BLaER1 (cell line): Measurements from ENCODE around the gene MINK1.
A peak's percentile ranks its signal among the peaks of the same experiment; 100 is the strongest.

Experiments
- H3K27ac ChIP-seq: shearing (Covaris generic); formaldehyde crosslinking; 2 replicates; pipeline ENCODE4 v1.8.1; 2022
- H3K27me3 ChIP-seq: shearing (Covaris generic); formaldehyde crosslinking; 2 replicates; pipeline ENCODE4 v1.8.1; 2022
- H3K36me3 ChIP-seq: shearing (Covaris generic); formaldehyde crosslinking; 2 replicates; pipeline ENCODE4 v1.8.1; 2022
- H3K4me1 ChIP-seq: shearing (Covaris generic); formaldehyde crosslinking; 2 replicates; pipeline ENCODE4 v1.8.1; 2022
- H3K4me2 ChIP-seq: shearing (Covaris generic); formaldehyde crosslinking; 2 replicates; pipeline ENCODE4 v1.8.1; 2022
- H3K4me3 ChIP-seq: shearing (Covaris generic); formaldehyde crosslinking; 2 replicates; pipeline ENCODE4 v1.8.1; 2022
- H3K9ac ChIP-seq: shearing (Covaris generic); formaldehyde crosslinking; 2 replicates; pipeline ENCODE4 v1.8.1; 2022
- H3K9me3 ChIP-seq: shearing (Covaris generic); formaldehyde crosslinking; 2 replicates; pipeline ENCODE4 v1.8.1; 2022
- H4K20me1 ChIP-seq: shearing (Covaris generic); formaldehyde crosslinking; 2 replicates; pipeline ENCODE4 v1.8.1; 2022
- Cebpa-rat ChIP-seq: shearing (Covaris generic); IDR thresholded peaks from 2 replicates; pipeline ENCODE4 v1.8.1; 2022

MINK1 gene

DNA sequence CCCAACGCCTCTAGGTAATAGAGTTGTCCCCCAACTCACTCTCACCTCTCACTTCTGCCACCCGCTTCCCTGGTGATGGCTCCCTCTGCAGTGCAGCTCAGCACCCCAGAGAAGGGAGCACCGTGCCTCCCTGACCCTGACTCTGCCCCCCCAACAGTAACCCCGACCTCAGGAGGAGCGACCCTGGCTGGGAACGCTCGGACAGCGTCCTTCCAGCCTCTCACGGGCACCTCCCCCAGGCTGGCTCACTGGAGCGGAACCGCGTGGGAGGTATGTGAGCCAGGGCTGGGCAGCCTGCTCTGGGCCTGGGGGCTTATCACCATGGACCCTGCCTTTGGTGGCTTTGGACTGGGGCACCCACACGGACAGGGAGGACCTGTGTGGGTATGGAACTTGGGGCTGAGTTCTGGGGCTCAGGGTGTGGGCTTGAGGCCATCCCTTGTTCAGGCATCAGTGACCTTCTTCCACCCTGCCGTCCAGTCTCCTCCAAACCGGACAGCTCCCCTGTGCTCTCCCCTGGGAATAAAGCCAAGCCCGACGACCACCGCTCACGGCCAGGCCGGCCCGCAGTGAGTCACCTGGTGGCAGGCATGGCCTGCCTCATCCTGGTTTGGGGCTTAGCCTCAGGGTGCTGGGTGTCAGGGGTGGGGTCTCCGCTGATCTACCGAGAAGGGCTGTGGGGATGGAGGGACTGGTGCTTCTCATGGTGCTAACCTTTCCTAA is 59.5 kb downstream of the MINK1 start:
- peaks cover 94% of the 10 kb centered on the region for H3K36me3 ChIP-seq

DNA sequence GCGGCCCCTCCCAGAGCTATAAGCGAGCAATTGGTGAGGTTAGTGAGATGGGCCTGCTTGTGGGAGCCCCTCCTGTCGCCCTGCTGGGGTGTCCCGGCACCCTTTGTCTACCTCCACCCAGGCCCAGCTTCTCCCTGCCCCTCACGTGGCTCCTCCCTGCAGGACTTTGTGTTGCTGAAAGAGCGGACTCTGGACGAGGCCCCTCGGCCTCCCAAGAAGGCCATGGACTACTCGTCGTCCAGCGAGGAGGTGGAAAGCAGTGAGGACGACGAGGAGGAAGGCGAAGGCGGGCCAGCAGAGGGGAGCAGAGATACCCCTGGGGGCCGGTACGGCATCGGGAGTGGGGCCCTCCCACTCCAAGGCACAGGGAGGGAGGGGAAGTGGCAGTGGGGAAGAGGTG is 60.1 kb downstream of the MINK1 start:
- Histone ChIP-seq H3K9me3 (no peaks in the 10 kb centered on the region), H3K9ac (no peak overlapping the region), H3K4me3 (no peak overlapping the region), H3K36me3 (peaks cover 88% of the 10 kb centered on the region), H3K27ac (no peak overlapping the region), H4K20me1 (no peaks in the 10 kb centered on the region), H3K27me3 (peaks cover 3% of the 10 kb centered on the region; the same call in 1 of the 2 replicates), H3K4me2 (no peak overlapping the region), H3K4me1 (peaks cover 5% of the 10 kb centered on the region)
- no peak for TF ChIP-seq Cebpa-rat

More for the DNA sequence above, 59.5 kb downstream of the MINK1 start:
- no peak for TF ChIP-seq Cebpa-rat
- no peak overlapping the region for H3K9ac ChIP-seq
- no peaks in the 10 kb centered on the region for H4K20me1 ChIP-seq
- H3K4me2 ChIP-seq: no peak overlapping the region
- no peak overlapping the region for H3K4me3 ChIP-seq
- H3K4me1 ChIP-seq: peaks cover 5% of the 10 kb centered on the region; the same call in 1 of the 2 replicates
- H3K27me3 ChIP-seq: no peaks in the 10 kb centered on the region
- H3K9me3 ChIP-seq: no peaks in the 10 kb centered on the region
- H3K27ac ChIP-seq: no peak overlapping the region

DNA sequence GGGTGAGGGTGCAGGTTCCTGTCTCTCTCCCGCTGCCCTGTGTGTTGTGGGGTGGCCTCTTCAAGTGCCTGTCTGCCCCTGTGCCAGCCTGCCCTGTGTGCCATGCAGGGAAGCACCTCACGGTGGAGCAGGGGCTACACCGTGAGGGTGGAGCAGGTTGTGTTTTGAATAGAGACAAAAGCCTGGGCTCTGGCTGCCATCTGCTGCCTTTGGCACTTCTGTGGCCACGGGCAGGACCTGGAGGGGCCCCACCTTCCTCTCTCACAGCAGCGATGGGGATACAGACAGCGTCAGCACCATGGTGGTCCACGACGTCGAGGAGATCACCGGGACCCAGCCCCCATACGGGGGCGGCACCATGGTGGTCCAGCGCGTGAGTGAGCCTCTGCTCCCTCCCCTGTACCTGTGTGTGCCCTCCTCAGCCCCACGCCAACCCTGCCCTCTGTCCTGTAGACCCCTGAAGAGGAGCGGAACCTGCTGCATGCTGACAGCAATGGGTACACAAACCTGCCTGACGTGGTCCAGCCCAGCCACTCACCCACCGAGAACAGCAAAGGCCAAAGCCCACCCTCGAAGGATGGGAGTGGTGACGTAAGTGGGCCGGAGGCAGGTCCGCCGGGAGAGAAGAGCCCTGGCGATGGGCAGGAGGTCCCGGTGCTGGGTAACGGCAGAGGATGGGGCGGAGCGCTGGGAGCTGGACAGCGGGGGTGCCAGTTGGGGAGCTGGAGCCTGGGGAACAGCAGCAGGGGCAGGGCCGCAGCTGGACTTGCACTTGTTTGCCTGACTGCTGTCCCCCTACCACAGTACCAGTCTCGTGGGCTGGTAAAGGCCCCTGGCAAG is 60.8 kb downstream of the MINK1 start:
- Histone ChIP-seq H3K9me3 (no peaks in the 10 kb centered on the region), H3K27me3 (peaks cover 9% of the 10 kb centered on the region), H3K36me3 (peaks cover 81% of the 10 kb centered on the region), H3K4me2 (no peak overlapping the region), H3K4me3 (no peak overlapping the region), H4K20me1 (no peaks in the 10 kb centered on the region), H3K27ac (no peak overlapping the region), H3K4me1 (peaks cover 12% of the 10 kb centered on the region), H3K9ac (no peak overlapping the region)
- TF ChIP-seq Cebpa-rat: no peak

DNA sequence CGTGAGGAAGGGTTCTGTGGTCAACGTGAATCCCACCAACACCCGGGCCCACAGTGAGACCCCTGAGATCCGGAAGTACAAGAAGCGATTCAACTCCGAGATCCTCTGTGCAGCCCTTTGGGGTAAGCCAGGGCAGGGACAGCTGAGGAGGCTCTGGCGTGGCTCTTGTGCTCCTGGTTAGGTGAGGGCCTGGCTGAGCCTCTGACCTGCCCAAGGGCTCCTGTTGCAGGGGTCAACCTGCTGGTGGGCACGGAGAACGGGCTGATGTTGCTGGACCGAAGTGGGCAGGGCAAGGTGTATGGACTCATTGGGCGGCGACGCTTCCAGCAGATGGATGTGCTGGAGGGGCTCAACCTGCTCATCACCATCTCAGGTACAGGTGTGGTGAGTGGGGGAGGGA is 62.0 kb downstream of the MINK1 start:
- Histone ChIP-seq H3K4me1 (peaks cover 22% of the 10 kb centered on the region), H3K27me3 (peaks cover 21% of the 10 kb centered on the region), H3K9me3 (no peaks in the 10 kb centered on the region), H3K36me3 (peaks cover 75% of the 10 kb centered on the region), H3K4me2 (no peak overlapping the region), H3K4me3 (no peak overlapping the region), H4K20me1 (no peaks in the 10 kb centered on the region), H3K9ac (no peak overlapping the region), H3K27ac (no peak overlapping the region)
- TF ChIP-seq Cebpa-rat: no peak

DNA sequence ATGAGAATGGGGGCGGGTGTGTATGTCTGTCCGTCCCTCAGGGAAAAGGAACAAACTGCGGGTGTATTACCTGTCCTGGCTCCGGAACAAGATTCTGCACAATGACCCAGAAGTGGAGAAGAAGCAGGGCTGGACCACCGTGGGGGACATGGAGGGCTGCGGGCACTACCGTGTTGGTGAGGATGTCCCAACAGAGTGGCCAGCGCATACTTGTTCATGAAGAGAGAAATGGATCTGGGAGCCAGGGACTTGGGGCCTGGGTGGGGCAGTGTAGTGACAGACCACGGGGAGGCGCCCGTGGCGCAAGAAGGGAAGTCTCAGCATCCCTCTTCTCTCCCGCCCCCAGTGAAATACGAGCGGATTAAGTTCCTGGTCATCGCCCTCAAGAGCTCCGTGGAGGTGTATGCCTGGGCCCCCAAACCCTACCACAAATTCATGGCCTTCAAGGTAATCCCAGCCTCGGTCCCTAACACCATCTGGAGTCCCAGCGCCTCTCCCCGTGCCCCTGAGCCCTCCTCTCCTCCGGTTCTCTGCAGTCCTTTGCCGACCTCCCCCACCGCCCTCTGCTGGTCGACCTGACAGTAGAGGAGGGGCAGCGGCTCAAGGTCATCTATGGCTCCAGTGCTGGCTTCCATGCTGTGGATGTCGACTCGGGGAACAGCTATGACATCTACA is 62.7 kb downstream of the MINK1 start:
- Histone ChIP-seq H3K4me3 (no peak overlapping the region), H3K9me3 (no peaks in the 10 kb centered on the region), H3K9ac (no peak overlapping the region), H4K20me1 (no peaks in the 10 kb centered on the region), H3K27ac (no peak overlapping the region), H3K4me2 (no peak overlapping the region), H3K36me3 (peaks cover 68% of the 10 kb centered on the region), H3K4me1 (peaks cover 29% of the 10 kb centered on the region), H3K27me3 (peaks cover 28% of the 10 kb centered on the region)
- TF ChIP-seq Cebpa-rat: no peak

DNA sequence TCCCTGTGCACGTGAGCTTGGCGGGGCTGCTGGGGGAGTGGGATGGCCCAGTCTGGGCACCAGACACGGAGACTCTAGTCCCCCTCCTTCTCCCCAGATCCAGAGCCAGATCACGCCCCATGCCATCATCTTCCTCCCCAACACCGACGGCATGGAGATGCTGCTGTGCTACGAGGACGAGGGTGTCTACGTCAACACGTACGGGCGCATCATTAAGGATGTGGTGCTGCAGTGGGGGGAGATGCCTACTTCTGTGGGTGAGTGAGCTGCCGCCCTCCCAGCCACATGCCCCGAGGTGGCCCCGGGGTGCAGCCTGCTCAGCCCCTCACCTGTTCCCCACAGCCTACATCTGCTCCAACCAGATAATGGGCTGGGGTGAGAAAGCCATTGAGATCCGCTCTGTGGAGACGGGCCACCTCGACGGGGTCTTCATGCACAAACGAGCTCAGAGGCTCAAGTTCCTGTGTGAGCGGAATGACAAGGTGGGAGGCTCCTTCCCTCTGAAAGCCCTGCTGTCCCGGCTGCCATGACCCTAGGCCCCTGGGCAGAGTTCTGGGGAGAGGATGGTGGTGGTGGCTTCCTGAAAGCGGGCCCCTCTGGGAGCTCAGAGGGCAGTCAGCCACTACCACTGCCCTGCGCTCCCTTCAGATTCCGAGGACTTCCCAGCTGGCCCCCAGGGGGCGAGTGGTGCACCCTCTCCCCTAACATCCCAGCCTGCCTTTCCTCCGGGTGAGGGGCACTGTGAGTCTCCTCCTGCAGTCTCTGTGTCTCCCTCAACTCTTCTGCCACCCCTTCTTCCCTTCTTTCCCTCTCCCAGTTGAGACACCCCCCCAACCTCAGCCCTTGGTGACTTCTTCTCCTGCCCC is 63.4 kb downstream of the MINK1 start:
- no peak for TF ChIP-seq Cebpa-rat
- peaks cover 60% of the 10 kb centered on the region for H3K36me3 ChIP-seq
- no peak overlapping the region for H3K9ac ChIP-seq
- no peak overlapping the region for H3K4me2 ChIP-seq
- no peaks in the 10 kb centered on the region for H3K9me3 ChIP-seq
- H3K27me3 ChIP-seq: peaks cover 35% of the 10 kb centered on the region
- H4K20me1 ChIP-seq: no peaks in the 10 kb centered on the region
- H3K4me3 ChIP-seq: no peak overlapping the region
- H3K27ac ChIP-seq: no peak overlapping the region
- peaks cover 35% of the 10 kb centered on the region for H3K4me1 ChIP-seq

DNA sequence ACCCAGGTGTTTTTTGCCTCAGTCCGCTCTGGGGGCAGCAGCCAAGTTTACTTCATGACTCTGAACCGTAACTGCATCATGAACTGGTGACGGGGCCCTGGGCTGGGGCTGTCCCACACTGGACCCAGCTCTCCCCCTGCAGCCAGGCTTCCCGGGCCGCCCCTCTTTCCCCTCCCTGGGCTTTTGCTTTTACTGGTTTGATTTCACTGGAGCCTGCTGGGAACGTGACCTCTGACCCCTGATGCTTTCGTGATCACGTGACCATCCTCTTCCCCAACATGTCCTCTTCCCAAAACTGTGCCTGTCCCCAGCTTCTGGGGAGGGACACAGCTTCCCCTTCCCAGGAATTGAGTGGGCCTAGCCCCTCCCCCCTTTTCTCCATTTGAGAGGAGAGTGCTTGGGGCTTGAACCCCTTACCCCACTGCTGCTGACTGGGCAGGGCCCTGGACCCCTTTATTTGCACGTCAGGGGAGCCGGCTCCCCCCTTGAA is 64.1 kb downstream of the MINK1 start:
- no peak overlapping the region for H3K27ac ChIP-seq
- H3K9me3 ChIP-seq: no peaks in the 10 kb centered on the region

DNA sequence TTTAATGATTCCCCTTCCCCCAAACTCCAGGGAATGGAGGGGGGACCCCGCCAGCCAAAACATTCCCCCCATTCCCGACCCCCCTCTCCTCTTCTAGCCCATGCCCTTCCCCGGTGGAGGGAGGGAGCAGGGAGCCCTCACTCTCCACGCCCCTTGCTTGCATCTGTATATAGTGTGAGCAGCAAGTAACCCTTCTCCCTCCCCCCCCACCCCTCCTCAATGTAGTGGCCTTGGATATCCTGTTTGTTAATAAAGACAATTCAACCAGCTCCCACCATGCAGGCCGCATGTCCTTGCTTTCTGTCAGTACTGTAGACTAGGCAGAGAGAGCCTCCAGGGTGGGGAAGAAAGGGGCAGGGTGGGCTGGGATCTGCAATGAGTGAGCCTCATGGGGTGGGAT is 64.6 kb downstream of the MINK1 start:
- peaks cover 44% of the 10 kb centered on the region for H3K4me1 ChIP-seq
- H3K4me3 ChIP-seq: no peak overlapping the region
- no peak overlapping the region for H3K9ac ChIP-seq
- H3K27ac ChIP-seq: no peak overlapping the region
- no peaks in the 10 kb centered on the region for H3K9me3 ChIP-seq
- no peak for TF ChIP-seq Cebpa-rat
- H3K36me3 ChIP-seq: peaks cover 48% of the 10 kb centered on the region
- H3K27me3 ChIP-seq: peaks cover 35% of the 10 kb centered on the region
- no peaks in the 10 kb centered on the region for H4K20me1 ChIP-seq
- no peak overlapping the region for H3K4me2 ChIP-seq

More for the DNA sequence above, 64.1 kb downstream of the MINK1 start:
- no peak overlapping the region for H3K9ac ChIP-seq
- peaks cover 35% of the 10 kb centered on the region for H3K27me3 ChIP-seq
- H4K20me1 ChIP-seq: no peaks in the 10 kb centered on the region
- TF ChIP-seq Cebpa-rat: no peak
- H3K4me2 ChIP-seq: no peak overlapping the region
- peaks cover 39% of the 10 kb centered on the region for H3K4me1 ChIP-seq
- H3K36me3 ChIP-seq: peaks cover 53% of the 10 kb centered on the region
- no peak overlapping the region for H3K4me3 ChIP-seq

DNA sequence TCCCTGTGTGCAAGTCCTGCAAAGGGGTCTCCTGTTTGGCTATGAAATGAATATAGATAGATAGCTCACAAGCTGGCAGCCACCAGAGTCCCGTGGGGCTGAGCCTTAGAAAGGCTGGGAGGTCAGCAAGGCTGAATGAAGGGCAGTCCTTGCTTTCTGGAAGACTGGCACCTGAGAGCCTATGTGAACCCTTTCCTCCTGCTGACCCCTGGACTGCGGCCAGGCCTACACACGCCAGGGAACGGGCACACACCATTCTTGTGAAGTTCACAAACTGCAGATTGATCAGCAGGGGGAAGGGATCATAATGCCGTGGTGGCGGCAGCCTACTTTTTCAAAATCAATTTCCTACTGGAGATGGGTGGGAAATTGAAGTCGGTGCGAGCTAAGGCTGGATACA is 65.2 kb downstream of the MINK1 start:
- H4K20me1 ChIP-seq: no peaks in the 10 kb centered on the region
- H3K27me3 ChIP-seq: peaks cover 35% of the 10 kb centered on the region
- H3K36me3 ChIP-seq: peaks cover 42% of the 10 kb centered on the region
- no peak overlapping the region for H3K27ac ChIP-seq
- no peak for TF ChIP-seq Cebpa-rat
- no peak overlapping the region for H3K4me3 ChIP-seq
- no peaks in the 10 kb centered on the region for H3K9me3 ChIP-seq
- peak overlapping the region; percentile 77; the same call in 1 of the 2 replicates for H3K4me2 ChIP-seq
- no peak overlapping the region for H3K9ac ChIP-seq
- H3K4me1 ChIP-seq: peaks cover 50% of the 10 kb centered on the region
